Endothelial cell of umbilical vein (primary cell): ENCODE data around the gene DLK1. TPM values are rescaled to one million over a fixed set of nuclear protein-coding genes. Genes with fewer than 3 reads are reported as not detected.

Experiments used
- BruUV-seq: library from RNA; stranded (reverse); fragments of 400-500 nt; replicated peaks from 2 replicates; lab custom pipeline; 2021; lab: Mats Ljungman, UMichigan
- CTCF ChIA-PET: fragments of 300-600, 350-600 bp; sonication (Branson Sonifier 250); formaldehyde crosslinking; loops from one replicate; lab custom pipeline; 2021; ENCODE audit warnings: antibody characterized with exemption, inconsistent platforms; lab: Charles Lee
- POLR2A ChIA-PET: fragments of 300-600, 350-600 bp; sonication (Branson Sonifier 250); formaldehyde crosslinking; loops from one replicate; lab custom pipeline; 2021; ENCODE audit warnings: antibody characterized with exemption, inconsistent platforms; lab: Charles Lee
- DNase-seq: peaks from one replicate; pipeline ENCODE4 v3.0.0-alpha.2; 2011; ENCODE audit warnings: low read depth, low spot score
- FAIRE-seq: peaks from 2 replicates; lab custom pipeline; 2011; peaks lifted over from hg19 to GRCh38; lab: Jason Lieb, UNC
- H2AFZ ChIP-seq: 2 replicates; pipeline ENCODE4 v1.6.0; 2012; ENCODE audit warnings: low read depth, low read length, control low read depth, inconsistent platforms
- H3K27ac ChIP-seq: 2 replicates; pipeline ENCODE4 v1.5.1; 2011; ENCODE audit warnings: low read depth, mild to moderate bottlenecking, control low read depth, low read length, moderate library complexity; ENCODE audit not compliant: insufficient read depth
- H3K27me3 ChIP-seq, 2 experiments: 2 replicates each; pipeline versions ENCODE4 v1.6.0 to v1.6.1; 2011; ENCODE audit warnings: low read length in 2 of 2, mixed read lengths in 1 of 2; ENCODE audit not compliant: control insufficient read depth in 2 of 2, insufficient read depth in 2 of 2
- H3K36me3 ChIP-seq, 2 experiments: 2 replicates in 1 of 2; 3 replicates in 1 of 2; pipeline ENCODE4 v1.5.1; 2011; ENCODE audit warnings: low read length in 2 of 2, mild to moderate bottlenecking in 1 of 2, moderate library complexity in 1 of 2; ENCODE audit not compliant: control insufficient read depth in 2 of 2, insufficient read depth in 2 of 2; ENCODE audit errors: extremely low read depth in 1 of 2
- H3K4me1 ChIP-seq: 3 replicates; pipeline ENCODE4 v1.5.1; 2011; ENCODE audit warnings: mild to moderate bottlenecking, low read length; ENCODE audit not compliant: control insufficient read depth, insufficient read depth; ENCODE audit errors: extremely low read depth
- H3K4me2 ChIP-seq: 2 replicates; pipeline ENCODE4 v1.6.1; 2011; ENCODE audit warnings: low read length, control low read depth, mixed read lengths; ENCODE audit not compliant: insufficient read depth
- H3K4me3 ChIP-seq, 3 experiments: fragments of 200-600 bp in 1 of 3; sonication (generic), shearing (Covaris generic) in 1 of 3; replicated peaks in 1 of 3; 2 replicates each; pipeline ENCODE4 v1.5.1; 2011 to 2016; ENCODE audit warnings: control low read depth in 3 of 3, low read length in 3 of 3, mild to moderate bottlenecking in 2 of 3, inconsistent platforms in 1 of 3, low read depth in 1 of 3, moderate library complexity in 1 of 3; ENCODE audit not compliant: insufficient read depth in 1 of 3
- H3K79me2 ChIP-seq: 2 replicates; pipeline ENCODE4 v1.6.0; 2012; ENCODE audit warnings: low read length, inconsistent platforms; ENCODE audit not compliant: control insufficient read depth, insufficient read depth
- H3K9ac ChIP-seq: replicated peaks from 2 replicates; pipeline ENCODE3; 2011; ENCODE audit warnings: low read length, control low read depth; ENCODE audit not compliant: insufficient read depth; ENCODE audit errors: extremely low read depth
- H3K9me1 ChIP-seq: replicated peaks from 3 replicates; pipeline ENCODE4 v1.6.0; 2011; ENCODE audit warnings: mild to moderate bottlenecking, low read length; ENCODE audit not compliant: control insufficient read depth, insufficient read depth; ENCODE audit errors: extremely low read depth
- H3K9me3 ChIP-seq: replicated peaks from 2 replicates; pipeline ENCODE4 v1.5.1; 2012; ENCODE audit warnings: low read length, inconsistent platforms; ENCODE audit not compliant: control insufficient read depth, insufficient read depth
- H4K20me1 ChIP-seq: replicated peaks from 2 replicates; pipeline ENCODE3; 2011; ENCODE audit warnings: mild to moderate bottlenecking, low read length; ENCODE audit not compliant: control insufficient read depth, insufficient read depth; ENCODE audit errors: extremely low read depth
- CTCF ChIP-seq, 2 donors: IDR thresholded peaks; 1 replicate in 1 of 2; 2 replicates in 1 of 2; pipeline ENCODE4 v1.5.1; 2011; ENCODE audit warnings: low read length in 2 of 2, mild to moderate bottlenecking in 2 of 2, moderate library complexity in 2 of 2, control low read depth in 1 of 2, inconsistent platforms in 1 of 2, low read depth in 1 of 2; ENCODE audit not compliant: insufficient read depth in 1 of 2; ENCODE audit errors: extremely low read depth in 1 of 2
- EZH2 ChIP-seq: IDR thresholded peaks from 2 replicates; pipeline ENCODE4 v1.6.1; 2012; ENCODE audit warnings: borderline replicate concordance, low read depth, mild to moderate bottlenecking, moderate library complexity, low read length, inconsistent platforms; ENCODE audit not compliant: severe bottlenecking
- FOS ChIP-seq: IDR thresholded peaks from 2 replicates; pipeline ENCODE4 v1.6.1; 2011; ENCODE audit warnings: mild to moderate bottlenecking, low read length, moderate library complexity, borderline replicate concordance; ENCODE audit not compliant: insufficient read depth
- GATA2 ChIP-seq: IDR thresholded peaks from 2 replicates; pipeline ENCODE4 v1.7.0; 2011; ENCODE audit warnings: low read depth, mild to moderate bottlenecking, moderate library complexity, mixed read lengths, low read length; ENCODE audit not compliant: insufficient read length, insufficient read depth
- JUN ChIP-seq: IDR thresholded peaks from 2 replicates; pipeline ENCODE4 v1.6.1; 2011; ENCODE audit warnings: borderline replicate concordance, low read depth; ENCODE audit not compliant: insufficient read length, insufficient read depth
- MAX ChIP-seq: IDR thresholded peaks from 2 replicates; pipeline ENCODE4 v1.6.1; 2011; ENCODE audit not compliant: insufficient read depth, insufficient read length
- MYC ChIP-seq: IDR thresholded peaks from one replicate; pipeline ENCODE4 v1.6.1; 2011; ENCODE audit warnings: mild to moderate bottlenecking, low read depth, low read length
- POLR2A ChIP-seq: IDR thresholded peaks from 2 replicates; pipeline ENCODE4 v1.6.1; 2012; ENCODE audit warnings: low read depth, mild to moderate bottlenecking, control low read depth, low read length
- POLR2AphosphoS5 ChIP-seq: IDR thresholded peaks from 2 replicates; pipeline ENCODE4 v1.6.1; 2012; ENCODE audit warnings: low read depth, mild to moderate bottlenecking, control low read depth, low read length, moderate library complexity; ENCODE audit not compliant: insufficient read depth
- dilution Hi-C: fragments of 300-500 bp; cut with MboI; formaldehyde crosslinking; loops from one replicate; pipeline ENCODE4 v1.15.0; 2019; ENCODE audit warnings: low sequenced_read_pairs; ENCODE audit not compliant: extremely low pct_ligation_motif_present
- intact Hi-C: fragments of 100-400 bp; cut with micrococcal nuclease; formaldehyde crosslinking; loops from one replicate; pipeline ENCODE4 v1.10.0; 2022
- polyA plus RNA-seq, 4 experiments: library from polyadenylated mRNA; depleted of rRNA in 3 of 4; stranded (reverse) in 3 of 4; unstranded in 1 of 4; fragments of >200 nt; gene quantifications; 2 replicates each; pipeline versions ENCODE4 v1.2.1 to v1.2.3, GENCODE V29; 2011 to 2012; ENCODE audit warnings: missing spikeins in 1 of 4
- total RNA-seq: library from RNA; stranded (reverse); gene quantifications from 2 replicates; pipeline ENCODE4 v1.2.3, GENCODE V29; 2021

DLK1 gene
- total and polyA plus RNA-seq, 2 donors (not counting 3 experiments of a cell fraction or from before 2014, with no cell fraction given) = not detected

- H3K4me1 ChIP-seq = no peaks in the 10 kb centered on the region
- no peak for DNase-seq
- dilution Hi-C loops = no loop called here
Measured at GRCh38 chr14:100770605-100771120, 44.0 kb downstream of the DLK1 start.

More at GRCh38 chr14:100770605-100771120, 44.0 kb downstream of the DLK1 start:
- BruUV-seq = no TSS peak
- no peak for FAIRE-seq
- intact Hi-C loops = no loop called here
- Histone ChIP-seq H3K79me2 (no peaks in the 10 kb centered on the region), H3K9me1 (no peaks in the 10 kb centered on the region), H3K4me2 (no peak overlapping the region), H3K4me3 (no peak overlapping the region), H3K27me3 (peaks cover 0 to under 1% of the 10 kb centered on the region in 2 experiments), H2AFZ (no peak overlapping the region), H3K27ac (no peak overlapping the region), H3K36me3 (no peaks in the 10 kb centered on the region), H3K9me3 (no peaks in the 10 kb centered on the region), H4K20me1 (no peaks in the 10 kb centered on the region), H3K9ac (no peak overlapping the region)
- POLR2A ChIA-PET = no interaction called here
- CTCF ChIA-PET = no interaction called here
- TF ChIP-seq POLR2A = no peak
- TF ChIP-seq EZH2 = no peak
- TF ChIP-seq JUN = no peak
- TF ChIP-seq POLR2AphosphoS5 = no peak
- no peak for TF ChIP-seq FOS
- TF ChIP-seq MYC = no peak
- TF ChIP-seq GATA2 = no peak
- TF ChIP-seq CTCF (IDR thresholded peaks at IDR 0.05; ENCODE audit: extremely low read depth in 1 of 2, insufficient read depth in 1 of 2, low read depth in 1 of 2, low read length in 2 of 2) = no peak
- TF ChIP-seq MAX = no peak
